HEK293T (cell line): ENCODE results near the gene PCED1B.

Experiments
- BHLHE40 ChIP-seq: fragments of 450-650 bp; IDR thresholded peaks from 2 replicates; pipeline ENCODE4 v1.6.1; 2016; ENCODE audit warnings: mild to moderate bottlenecking, moderate library complexity, borderline replicate concordance
- ELF4 ChIP-seq: fragments of 450-650 bp; IDR thresholded peaks from 2 replicates; pipeline ENCODE4 v1.6.1; 2017; ENCODE audit warnings: antibody characterized with exemption
- FOXA1 ChIP-seq: fragments of 450-650 bp; IDR thresholded peaks from 2 replicates; pipeline ENCODE4 v1.6.1; 2016; ENCODE audit warnings: mild to moderate bottlenecking
- FOXK2 ChIP-seq: fragments of 450-650 bp; IDR thresholded peaks from 2 replicates; pipeline ENCODE4 v1.6.1; 2016; ENCODE audit warnings: mild to moderate bottlenecking
- FOXM1 ChIP-seq: fragments of 450-650 bp; IDR thresholded peaks from 2 replicates; pipeline ENCODE4 v1.6.1; 2017; ENCODE audit warnings: mild to moderate bottlenecking, borderline replicate concordance
- L3MBTL2 ChIP-seq: fragments of 450-650 bp; conservative IDR thresholded peaks from 2 replicates; pipeline ENCODE4 v1.6.1; 2016; ENCODE audit warnings: mild to moderate bottlenecking
- SP1 ChIP-seq: fragments of 450-650 bp; IDR thresholded peaks from 2 replicates; pipeline ENCODE4 v1.6.1; 2017
- SUZ12 ChIP-seq: fragments of 450-650 bp; IDR thresholded peaks from 2 replicates; pipeline ENCODE4 v1.6.1; 2016; ENCODE audit warnings: mild to moderate bottlenecking
- TF ChIP-seq, protein P1 (sequence below): fragments of 450-650 bp; IDR thresholded peaks from 2 replicates; pipeline ENCODE4 v1.6.1; 2016

DNA sequence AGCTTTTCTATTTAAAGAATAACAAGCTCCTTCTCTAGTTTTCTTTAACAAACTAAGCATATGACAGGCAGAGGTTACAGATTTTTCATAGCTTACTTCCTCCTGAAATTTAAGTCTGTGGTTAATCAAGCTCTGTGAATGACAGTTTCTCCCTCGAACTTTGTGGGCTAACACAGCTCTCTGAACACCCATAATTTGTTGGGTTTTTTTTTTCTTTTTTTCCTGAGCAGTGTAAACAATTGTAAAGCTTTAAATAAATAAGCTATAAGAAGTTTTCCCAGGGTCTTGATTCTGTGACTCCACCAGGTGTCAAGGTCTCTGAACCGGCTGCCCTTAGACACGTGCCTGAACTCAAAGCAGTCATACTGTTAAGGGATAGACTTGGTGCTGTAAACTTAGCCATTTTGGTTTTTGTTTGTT, 128.4 kb downstream of the PCED1B start:
- TF ChIP-seq SUZ12 (no peak), FOXA1 (no peak), FOXM1 (no peak), ELF4 (no peak), SP1 (no peak), FOXK2 (no peak), L3MBTL2 (no peak), BHLHE40 (no peak)
- TF ChIP-seq, protein P1, sequence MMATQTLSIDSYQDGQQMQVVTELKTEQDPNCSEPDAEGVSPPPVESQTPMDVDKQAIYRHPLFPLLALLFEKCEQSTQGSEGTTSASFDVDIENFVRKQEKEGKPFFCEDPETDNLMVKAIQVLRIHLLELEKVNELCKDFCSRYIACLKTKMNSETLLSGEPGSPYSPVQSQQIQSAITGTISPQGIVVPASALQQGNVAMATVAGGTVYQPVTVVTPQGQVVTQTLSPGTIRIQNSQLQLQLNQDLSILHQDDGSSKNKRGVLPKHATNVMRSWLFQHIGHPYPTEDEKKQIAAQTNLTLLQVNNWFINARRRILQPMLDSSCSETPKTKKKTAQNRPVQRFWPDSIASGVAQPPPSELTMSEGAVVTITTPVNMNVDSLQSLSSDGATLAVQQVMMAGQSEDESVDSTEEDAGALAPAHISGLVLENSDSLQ: no peak
